Stimulated activated CD8-positive, alpha-beta memory T cell treated with anti-CD3 and anti-CD28 coated beads, Interleukin-4, amount 100 ng/mL, for 1 hour (primary cell): ENCODE data around the gene ASIC4.

Experiments
- DNase-seq, 2 donors: peaks; one replicate each; pipeline ENCODE4 v3.0.0-alpha.2; 2020; ENCODE audit warnings: low read depth in 2 of 2, low spot score in 1 of 2

The ASIC4 gene

DNA sequence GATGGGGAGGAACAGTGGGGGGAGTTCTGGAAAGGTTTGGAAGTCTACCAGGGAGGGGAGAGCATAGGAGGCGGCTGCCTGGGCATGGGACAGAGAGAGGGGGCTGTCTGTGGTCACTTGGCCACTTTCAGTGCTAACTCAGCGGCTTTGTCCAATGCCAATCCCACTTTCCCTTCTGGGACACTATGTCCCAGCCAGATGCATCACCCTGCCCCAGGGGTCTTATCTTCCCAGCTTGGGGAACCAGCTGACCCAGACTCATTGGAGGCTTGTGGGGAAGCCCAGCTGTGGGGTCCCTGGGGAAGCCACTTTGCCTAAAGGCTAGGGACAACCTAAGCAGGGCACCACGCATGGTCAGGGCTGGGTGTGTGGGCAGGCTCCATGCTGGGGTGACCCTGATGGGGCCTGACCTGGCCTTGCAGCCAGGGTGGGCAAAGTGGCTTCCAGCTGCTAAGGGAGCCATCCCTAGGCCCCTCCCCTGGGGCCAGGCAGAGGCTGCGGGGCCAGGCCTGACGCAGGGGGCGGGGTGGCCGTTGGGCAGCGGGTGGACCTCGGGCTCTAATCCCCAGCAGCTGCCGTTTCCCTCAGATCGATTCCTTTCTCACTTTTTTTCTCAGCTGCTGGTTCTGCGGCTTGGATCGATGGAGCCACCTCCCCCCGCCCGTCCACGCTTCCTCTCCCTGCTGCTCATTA is 1.6 kb upstream of the ASIC4 start:
- no peak for DNase-seq

DNA sequence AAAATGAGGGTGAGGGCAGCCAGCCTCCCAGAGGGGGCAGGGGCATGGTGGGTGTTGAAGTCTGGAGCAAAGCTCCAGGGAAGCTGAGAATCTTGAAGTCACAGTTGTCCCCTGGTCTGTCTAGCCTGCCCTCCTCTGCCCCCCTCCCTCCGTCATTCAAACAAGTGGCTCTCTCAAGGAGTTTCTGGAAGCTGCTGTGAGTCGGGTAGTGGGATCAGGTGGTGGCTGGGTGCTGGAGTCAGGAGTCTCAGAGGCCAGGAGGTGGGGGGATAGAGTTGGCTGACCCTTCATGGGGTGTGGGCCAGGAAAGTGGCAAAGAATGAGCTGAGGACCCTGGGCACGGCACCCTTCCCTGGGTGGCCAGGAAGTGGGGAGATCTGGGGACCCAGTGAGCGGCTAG is 495 bp upstream of the ASIC4 start:
- DNase-seq, result no peak

DNA sequence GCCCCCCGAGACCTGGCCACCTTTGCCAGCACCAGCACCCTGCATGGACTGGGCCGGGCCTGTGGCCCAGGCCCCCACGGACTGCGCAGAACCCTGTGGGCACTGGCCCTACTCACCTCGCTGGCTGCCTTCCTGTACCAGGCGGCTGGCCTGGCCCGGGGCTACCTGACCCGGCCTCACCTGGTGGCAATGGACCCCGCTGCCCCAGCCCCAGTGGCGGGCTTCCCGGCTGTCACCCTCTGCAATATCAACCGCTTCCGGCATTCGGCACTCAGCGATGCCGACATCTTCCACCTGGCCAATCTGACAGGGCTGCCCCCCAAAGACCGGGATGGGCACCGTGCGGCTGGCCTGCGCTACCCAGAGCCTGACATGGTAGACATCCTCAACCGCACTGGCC is 554 bp downstream of the ASIC4 start:
- DNase-seq, result no peak

DNA sequence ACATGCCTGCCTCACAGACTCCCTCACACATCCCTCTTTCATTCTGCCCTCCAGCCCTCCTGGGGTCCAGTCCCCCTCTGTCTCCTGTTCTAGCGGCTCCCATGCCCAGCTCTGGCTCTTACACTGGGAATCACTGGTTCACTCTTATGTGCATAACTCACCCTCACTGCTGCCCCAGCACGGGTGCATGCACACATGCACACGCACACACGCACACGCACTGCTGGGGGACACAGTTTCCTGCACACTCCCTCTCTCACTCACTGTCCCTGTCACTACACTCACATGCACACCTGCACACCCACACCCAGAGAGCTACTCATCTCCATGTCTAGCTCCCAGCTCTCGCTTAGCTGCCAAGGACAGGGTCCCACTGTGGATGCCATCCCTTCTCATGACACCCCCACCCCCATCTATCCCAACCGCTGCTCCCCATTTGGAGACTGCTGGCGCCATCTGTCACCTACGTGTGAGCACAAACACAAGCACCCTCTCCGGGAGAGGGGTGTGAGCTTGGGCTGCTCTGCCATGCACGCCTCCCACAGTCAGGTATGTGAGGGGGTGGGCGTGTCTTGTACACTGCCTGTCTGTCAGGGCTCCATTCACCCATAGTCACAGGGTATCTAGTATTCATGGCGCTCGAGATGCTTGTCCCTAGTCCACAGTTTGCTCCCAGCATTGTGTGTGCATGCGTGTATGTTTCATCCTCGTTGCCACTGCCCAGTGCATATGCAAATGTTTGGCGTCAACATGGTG is 1.8 kb downstream of the ASIC4 start:
- no peak for DNase-seq

DNA sequence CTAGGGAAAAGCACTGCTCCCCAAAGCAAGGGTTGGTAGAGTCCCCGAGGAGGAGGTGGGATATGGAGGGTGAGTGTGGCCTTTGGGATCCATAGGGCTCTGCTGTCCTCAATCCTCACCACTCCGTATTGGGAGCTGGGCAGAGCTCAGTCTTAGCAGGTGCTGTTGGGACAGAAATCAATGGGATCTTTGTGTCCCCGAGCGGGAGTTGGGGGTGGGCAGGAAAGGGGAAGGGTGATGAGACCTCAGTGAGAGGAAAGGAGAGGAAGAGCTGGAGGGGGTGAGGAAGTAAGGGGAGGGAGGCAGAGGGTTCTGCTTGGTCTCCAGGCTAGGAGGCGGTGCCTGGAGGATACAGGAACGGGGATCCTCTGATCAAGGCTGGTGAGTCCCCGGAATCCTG is 2.6 kb downstream of the ASIC4 start:
- DNase-seq, result no peak

DNA sequence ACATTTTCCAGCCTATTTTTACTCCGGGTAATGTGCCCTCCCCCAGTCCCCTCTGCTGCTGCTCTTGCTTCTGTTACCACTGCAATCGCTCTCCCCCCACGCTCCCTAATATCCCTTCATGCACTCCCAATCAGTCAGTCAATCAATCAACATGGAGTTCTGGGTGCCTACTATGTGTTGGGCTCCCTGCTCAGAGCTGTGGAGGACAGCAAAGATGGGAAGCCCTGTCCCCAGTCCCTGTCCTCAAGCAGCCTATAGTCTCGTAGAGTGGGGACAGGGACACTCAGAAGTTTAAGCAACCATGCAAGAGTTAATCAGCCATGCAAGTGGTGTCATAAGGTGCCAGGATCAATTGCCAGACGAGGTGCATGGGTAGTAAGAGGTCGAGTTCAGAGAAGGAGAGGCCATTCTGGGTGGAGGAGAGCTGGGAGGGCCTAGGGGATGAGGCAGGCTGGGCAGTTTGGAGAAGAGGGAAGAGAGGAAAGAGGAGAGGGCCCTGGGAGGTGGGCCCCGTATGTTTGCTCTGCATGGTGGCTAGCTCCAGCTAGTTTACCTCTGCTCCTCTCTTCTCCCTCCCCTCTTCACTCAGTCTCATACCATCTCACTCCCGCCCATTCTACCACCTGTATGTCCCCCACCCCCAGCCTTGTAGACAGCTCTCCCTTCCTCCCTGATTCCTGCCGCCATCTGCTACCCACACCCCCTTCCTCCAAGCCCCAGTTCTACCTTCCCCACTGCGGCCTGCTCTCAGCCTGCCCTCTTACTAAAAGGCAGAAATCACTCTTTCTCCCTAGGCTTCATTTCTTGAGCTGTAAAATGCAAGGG is 3.9 kb downstream of the ASIC4 start:
- no peak for DNase-seq

DNA sequence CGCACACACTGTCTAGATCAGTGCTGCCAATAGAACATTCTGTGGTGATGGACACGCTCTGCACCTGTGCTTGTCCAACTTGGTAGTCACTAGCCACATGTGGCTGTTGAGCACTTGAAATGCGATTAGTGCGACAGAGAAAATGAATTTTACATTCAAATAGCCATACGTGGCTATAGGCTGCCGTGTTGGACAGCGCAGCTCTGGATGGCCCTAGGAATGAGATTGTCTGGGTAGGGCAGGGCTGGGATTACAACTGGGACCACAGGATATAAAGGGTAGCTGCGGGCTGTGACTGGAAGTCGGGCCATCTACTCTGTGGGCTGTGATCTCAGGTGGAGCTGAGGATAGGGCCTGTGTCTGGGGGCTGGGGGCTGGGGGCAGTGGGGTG is 5.2 kb downstream of the ASIC4 start:
- no peak for DNase-seq

DNA sequence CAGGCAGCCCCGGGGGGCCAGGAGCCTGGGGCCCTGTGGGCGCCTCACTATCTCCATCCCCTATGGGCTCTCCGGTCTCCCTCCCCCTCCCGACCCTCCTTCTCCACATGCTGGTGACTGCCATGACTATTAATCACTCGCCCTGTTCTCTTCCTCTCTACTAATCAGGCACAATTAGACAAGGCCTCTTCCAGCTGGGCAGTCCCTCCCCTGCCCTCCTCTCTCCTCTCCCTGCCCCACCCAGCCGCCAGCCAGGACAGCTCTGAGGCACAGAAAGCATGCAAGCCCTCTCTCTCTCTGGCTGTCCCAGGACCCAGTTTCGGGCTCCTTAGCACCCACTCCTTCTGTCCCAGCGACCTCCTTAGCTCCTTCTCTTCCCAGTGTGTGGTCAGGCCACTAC is 5.8 kb downstream of the ASIC4 start:
- DNase-seq, result no peak

DNA sequence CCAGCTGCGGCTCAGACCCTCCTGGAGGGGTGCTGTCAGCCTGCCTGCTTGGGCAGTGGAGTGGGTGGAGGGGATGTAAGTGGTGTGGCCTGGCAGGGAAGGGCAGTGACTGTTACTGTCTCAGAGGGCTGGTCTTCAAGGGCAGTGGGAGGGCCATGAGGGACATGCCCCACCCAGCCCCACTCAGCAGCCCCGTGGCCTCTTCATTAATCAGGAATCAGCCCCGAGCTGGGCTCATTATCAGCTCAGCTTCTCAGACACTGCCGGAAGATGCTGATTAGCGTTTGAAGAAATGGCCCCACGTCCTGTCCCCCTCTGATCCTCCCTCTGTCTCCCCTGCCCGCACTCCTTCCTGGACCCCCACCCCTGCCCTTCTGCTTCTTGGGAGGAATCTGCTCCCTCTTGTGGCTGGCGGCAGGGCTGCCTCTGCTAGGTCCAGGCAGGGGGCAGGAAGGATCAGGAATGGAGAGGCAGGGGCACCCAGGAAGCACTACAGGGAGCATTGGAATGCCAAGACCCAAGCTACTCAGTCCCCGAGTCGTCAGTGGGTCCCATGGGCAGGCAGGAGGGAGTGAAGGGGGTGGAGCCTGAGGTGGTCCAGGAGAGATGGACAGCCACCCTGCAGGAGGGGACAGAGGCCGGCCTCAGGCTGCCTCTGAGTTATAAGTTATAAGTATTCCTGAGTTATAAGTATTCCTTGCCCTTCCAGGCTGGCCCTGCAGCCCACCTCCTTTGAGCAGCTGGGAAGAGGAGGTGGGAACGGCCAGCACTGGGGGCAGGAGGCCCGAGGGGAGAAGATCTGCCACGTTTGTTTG is 7.0 kb downstream of the ASIC4 start:
- no peak for DNase-seq

DNA sequence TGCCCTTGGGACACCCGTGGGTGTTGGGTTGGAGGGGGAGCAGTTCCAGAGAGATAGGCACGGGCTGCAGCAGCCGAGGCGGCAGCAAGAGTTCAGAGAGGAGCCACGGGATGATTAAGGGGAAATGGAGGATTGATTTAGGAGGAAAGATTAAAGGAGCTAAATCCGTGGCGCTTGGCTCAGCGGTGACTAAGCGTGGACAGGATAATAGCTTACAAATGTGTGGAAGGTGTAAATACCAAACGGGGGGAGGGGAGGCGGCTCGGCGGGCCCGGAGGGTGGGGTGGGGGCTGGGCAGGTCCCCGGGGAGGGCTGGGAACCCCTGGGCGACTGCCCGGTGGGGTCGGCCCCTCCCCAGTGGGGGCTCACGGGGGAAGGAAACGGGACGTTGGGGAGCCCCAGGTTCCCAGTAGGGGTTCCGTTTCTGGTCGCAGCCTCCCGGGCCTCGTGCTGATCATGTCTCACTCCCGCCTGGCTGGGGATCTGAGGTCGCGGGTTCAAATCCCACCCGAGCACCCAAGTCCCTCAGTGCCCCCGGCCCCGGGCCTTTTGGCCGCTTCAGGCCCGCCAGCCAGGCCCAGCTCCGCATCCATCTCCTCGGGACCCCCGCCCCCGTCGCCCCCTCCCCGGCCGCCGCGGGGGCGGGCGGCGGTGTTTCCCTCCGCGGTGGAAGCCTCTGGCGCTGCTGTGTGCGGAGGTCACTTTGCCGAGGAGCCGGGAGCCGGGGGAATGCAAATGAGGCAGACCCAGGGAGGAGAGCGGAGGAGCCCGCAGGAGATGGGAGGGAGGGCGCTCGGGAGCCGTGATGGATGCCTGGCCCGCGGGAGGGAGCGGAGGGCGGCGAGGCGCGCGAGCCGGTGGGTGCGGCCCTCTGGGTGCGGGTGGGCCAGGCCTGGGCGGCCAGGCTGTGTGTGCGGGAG is 8.1 kb downstream of the ASIC4 start:
- DNase-seq, result no peak

DNA sequence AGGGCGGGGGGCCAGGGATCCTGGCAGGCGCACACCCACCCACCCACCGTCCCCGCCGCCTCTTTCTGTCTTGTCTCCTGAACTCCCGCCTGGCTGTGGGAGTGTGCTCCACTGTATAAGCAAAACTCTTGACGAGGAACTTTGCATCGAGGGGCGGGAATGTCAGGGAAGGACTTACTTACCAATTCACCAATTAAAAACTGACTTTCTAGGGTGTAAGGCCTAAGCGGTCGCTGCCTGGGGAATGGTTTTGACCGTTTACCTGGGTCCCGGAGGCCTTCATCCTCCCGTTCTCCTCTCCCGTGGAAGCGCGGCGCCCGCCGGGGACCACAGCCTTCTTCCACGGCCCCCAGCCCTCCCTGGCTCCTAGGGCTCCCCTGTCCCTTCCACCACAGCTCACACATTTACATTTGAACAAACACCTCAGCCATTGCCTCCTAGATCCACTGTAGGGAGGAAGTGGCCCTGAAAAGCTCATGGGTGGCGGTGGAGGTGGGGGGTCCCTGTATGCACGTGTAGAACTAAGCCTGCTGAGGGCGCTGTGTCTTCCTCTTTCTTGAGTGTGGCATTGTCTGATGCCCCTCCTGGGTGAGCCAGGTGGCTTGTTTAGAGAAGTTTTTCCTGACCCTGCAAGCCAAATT is 8.9 kb downstream of the ASIC4 start:
- no peak for DNase-seq

DNA sequence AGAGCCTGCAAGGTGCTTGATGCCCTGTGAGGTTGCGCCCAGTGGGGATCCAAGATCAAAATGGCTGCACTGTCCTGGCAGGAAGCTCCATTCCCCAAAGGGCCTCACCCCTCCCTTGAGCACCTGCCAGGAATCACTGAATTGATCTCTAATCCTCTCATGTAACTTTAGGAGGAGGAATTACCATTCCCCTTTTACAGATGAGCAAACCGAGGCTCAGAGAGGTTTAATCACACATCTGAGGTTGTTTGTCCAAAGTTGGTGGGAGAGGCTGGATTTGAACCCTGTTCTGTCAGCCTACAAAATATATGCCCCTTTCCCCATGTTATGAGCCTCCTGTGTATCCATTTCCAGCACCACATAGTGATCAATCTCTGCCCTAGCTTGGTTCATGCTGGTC is 10.5 kb downstream of the ASIC4 start:
- DNase-seq, result no peak

DNA sequence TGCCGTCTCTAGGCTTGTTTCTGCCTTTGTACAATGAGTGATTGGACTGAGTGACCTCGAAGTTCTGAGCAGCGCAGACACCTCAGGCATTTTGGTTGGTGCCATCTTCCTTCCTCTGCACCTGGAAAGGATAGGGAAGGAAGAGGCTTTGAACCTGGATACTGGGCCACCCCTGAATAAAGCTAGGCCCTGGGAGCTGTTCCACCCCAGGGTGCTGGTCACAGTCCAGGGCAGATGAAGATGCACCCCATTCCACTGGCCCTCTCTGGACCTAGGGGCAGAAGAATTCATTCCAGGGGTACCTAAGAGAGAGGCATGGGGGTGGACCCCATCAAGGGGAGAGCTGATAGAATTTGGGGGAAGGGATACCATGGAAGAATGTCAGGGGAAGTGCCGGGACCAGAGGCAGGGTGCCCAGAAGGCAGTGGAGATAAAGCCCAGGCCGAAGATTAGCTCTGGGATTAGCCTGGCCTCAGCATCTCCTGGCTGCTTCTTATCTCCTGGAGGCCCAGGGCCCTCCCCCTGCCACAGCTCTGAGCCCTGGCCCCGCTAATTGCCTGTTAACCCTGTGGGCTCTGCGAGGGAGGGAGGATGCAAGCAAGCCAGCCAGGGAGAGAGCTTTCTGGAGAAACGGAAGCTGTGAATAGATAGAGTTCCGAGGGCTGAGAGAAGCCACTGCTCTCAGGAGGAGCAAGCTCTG is 11.4 kb downstream of the ASIC4 start:
- DNase-seq, result no peak

DNA sequence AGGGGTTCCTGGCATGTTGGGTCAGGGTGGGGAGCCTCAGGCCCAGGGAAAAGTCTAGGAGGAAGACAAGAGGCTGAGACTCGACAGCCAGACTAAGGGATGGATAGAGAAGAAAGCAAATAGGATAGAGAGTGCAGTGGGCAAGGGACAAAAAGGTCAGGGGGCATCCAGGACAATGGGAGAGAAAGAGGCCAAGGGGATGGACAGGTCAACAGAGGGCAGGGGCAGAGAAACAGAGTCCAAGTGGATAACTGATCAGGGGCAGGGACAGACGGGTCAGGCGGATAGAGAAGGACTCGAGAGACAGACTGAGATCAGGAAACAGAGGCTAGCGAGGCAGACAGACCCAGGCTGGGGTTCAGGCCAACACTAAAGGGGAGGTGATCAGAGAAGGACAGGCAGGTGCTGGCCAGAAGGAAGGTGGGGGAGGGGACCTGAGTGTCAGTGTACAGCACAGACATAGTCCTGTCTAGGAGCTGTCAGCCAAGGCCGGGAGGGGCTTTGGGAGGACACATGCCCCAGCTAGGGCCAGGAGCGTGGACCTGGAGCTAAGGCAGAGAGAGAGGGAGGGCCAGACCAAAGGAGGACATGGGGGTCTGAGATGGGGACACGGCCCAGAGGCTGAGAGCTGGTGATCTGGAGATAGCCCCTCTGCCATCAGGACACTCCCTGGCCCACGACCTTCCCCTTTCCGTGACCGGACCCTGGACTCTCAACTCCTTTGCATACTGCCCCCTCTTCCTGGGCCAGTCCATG is 12.2 kb downstream of the ASIC4 start:
- no peak for DNase-seq

DNA sequence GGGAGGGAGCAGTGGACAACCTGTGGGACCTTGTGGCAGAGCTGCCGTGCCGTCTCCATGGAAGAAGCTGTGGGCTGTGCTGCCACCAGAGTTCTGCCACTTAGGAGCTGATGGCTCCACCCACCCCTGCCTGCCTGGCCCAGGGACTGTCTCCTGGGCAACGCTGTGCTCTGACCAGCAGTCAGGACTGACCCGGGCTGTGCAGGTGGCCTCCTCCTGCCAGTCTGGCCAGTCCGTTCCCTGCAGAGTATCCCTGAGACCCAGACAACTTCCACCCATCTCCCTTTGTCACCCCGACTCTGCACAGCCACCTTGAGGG is 12.8 kb downstream of the ASIC4 start:
- DNase-seq, result no peak

DNA sequence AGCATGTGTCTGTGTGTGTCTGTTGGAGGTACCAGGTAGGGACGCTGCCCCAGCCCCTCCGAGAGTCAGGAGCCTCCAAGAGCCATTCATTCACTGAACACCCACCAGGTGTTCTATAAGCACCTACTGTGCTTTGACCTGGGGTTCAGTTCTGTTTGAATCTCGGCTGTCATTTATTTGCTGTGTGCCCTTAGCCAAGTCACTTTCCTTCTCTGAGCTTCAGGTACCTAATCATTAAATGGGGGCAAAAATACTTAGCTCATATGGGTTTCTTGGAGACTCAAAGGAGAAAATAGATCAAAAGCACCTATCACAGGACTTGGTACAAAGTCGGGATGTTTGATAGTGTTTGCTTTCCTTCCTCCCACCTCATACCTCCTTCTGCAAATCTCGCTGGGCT is 13.2 kb downstream of the ASIC4 start:
- DNase-seq, result no peak

DNA sequence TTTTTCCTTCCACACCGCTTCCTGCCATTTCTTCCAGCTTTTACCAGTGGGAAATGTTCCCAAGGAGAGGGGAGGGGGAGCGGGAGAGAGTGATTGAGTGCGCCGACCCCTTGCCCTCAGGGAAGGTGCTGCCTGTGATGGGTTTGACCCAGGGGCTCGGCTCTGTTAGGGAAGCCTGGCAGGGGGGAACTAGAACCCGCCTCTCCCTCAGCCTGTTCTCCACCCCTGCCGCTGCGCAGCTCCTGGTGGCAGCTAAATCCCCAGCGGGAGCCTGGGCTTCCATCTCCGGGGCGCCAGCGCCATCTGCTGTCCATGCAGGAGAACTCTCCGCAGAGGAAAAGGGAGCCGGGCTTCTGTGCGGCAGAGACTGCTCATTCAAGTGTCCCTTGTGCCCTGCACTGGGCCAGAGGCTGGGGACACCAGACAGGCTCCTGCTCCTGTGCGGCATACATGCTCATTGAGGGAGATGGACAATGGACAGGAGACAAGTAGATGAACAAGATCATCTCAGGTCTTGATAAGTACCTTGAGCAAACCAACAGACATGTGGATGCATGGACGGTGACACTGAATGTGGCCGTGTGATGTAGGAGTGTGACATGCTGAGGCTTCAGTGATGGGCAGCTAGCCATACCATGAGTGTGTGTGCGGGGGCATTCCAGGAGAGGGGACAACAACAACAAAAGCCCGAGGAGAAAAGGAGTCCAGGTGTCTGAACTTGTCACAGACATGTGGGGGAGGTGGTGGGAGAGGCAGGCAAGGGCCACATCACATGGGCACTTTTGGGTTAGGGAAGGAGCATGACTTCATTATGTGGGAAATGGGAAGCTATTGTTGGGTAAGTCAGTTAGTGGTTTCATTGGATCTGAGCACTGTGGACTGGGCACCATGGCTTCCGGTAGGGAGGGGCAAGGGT is 16.0 kb downstream of the ASIC4 start:
- peak; percentile 62 to 77 for DNase-seq
